Measurements from ENCODE around the gene CUL3.
"Not testable (repeated sequence)": the region's sequence is repeated elsewhere in the genome, so short reads cannot be mapped to it uniquely, and the experiment has no call there.

The CUL3 gene

GRCh38 chr2:224583033-224583432, 2.1 kb downstream of the CUL3 start:
- not testable (repeated sequence) for DNase-seq (ENCODE audit: low read depth in 1 of 2, low spot score in 1 of 2)

- DNase-seq (ENCODE audit: low read depth in 1 of 2, low spot score in 1 of 2) = no peak
Observed at GRCh38 chr2:224580248-224580647, 4.9 kb downstream of the CUL3 start.

GRCh38 chr2:224579411-224579810, 5.8 kb downstream of the CUL3 start:
- DNase-seq (ENCODE audit: low read depth in 1 of 2, low spot score in 1 of 2) = no peak

GRCh38 chr2:224577541-224577940, 7.6 kb downstream of the CUL3 start:
- no peak for DNase-seq (ENCODE audit: low read depth in 1 of 2, low spot score in 1 of 2)

GRCh38 chr2:224576088-224576715, 9.0 kb downstream of the CUL3 start:
- DNase-seq (ENCODE audit: low read depth in 1 of 2, low spot score in 1 of 2) = no peak

- no peak for DNase-seq (ENCODE audit: low read depth in 1 of 2, low spot score in 1 of 2)
Observed at GRCh38 chr2:224574423-224575084, 10.6 kb downstream of the CUL3 start.

GRCh38 chr2:224573724-224574123, 11.4 kb downstream of the CUL3 start:
- DNase-seq (ENCODE audit: low read depth in 1 of 2, low spot score in 1 of 2) = no peak

- DNase-seq (ENCODE audit: low read depth in 1 of 2, low spot score in 1 of 2) = no peak
Observed at GRCh38 chr2:224572338-224572737, 12.8 kb downstream of the CUL3 start.

GRCh38 chr2:224570328-224570993, 14.7 kb downstream of the CUL3 start:
- no peak for DNase-seq (ENCODE audit: low read depth in 1 of 2, low spot score in 1 of 2)

GRCh38 chr2:224569654-224570053, 15.5 kb downstream of the CUL3 start:
- no peak for DNase-seq (ENCODE audit: low read depth in 1 of 2, low spot score in 1 of 2)

GRCh38 chr2:224565452-224566035, 19.6 kb downstream of the CUL3 start:
- no peak for DNase-seq (ENCODE audit: low read depth in 1 of 2, low spot score in 1 of 2)

GRCh38 chr2:224563537-224563936, 21.6 kb downstream of the CUL3 start:
- no peak for DNase-seq (ENCODE audit: low read depth in 1 of 2, low spot score in 1 of 2)

- no peak for DNase-seq (ENCODE audit: low read depth in 1 of 2, low spot score in 1 of 2)
Observed at GRCh38 chr2:224562831-224563230, 22.3 kb downstream of the CUL3 start.

- DNase-seq (ENCODE audit: low read depth in 1 of 2, low spot score in 1 of 2) = no peak
Observed at GRCh38 chr2:224561234-224562005, 23.7 kb downstream of the CUL3 start.

- DNase-seq (ENCODE audit: low read depth in 1 of 2, low spot score in 1 of 2) = no peak
Observed at GRCh38 chr2:224560549-224560948, 24.6 kb downstream of the CUL3 start.

- DNase-seq (ENCODE audit: low read depth in 1 of 2, low spot score in 1 of 2) = no peak
Observed at GRCh38 chr2:224557610-224558009, 27.6 kb downstream of the CUL3 start.

GRCh38 chr2:224556381-224556780, 28.8 kb downstream of the CUL3 start:
- DNase-seq (ENCODE audit: low read depth in 1 of 2, low spot score in 1 of 2) = no peak

GRCh38 chr2:224555823-224556366, 29.3 kb downstream of the CUL3 start:
- DNase-seq (ENCODE audit: low read depth in 1 of 2, low spot score in 1 of 2) = no peak

GRCh38 chr2:224552771-224553170, 32.4 kb downstream of the CUL3 start:
- DNase-seq (ENCODE audit: low read depth in 1 of 2, low spot score in 1 of 2) = no peak

GRCh38 chr2:224551693-224552092, 33.5 kb downstream of the CUL3 start:
- no peak for DNase-seq (ENCODE audit: low read depth in 1 of 2, low spot score in 1 of 2)

GRCh38 chr2:224546926-224547325, 38.2 kb downstream of the CUL3 start:
- DNase-seq (ENCODE audit: low read depth in 1 of 2, low spot score in 1 of 2) = no peak
